WI38 (cell line): ENCODE measurements around the gene ZFP57.

Source experiments
- H3K4me3 ChIP-seq: 2 replicates; pipeline ENCODE4 v1.5.1; 2011; ENCODE audit warnings: low read depth, mild to moderate bottlenecking, control low read depth, low read length
- CTCF ChIP-seq: IDR thresholded peaks from 2 replicates; pipeline ENCODE4 v1.5.1; 2012; ENCODE audit warnings: low read depth, mild to moderate bottlenecking, control low read depth, low read length

Gene ZFP57

GRCh38 chr6:29685718-29686326 lies 4.9 kb upstream of the ZFP57 start:
- TF ChIP-seq CTCF = no peak
- no peak overlapping the region for H3K4me3 ChIP-seq

GRCh38 chr6:29681811-29682210 lies 859 bp upstream of the ZFP57 start:
- TF ChIP-seq CTCF = no peak
- H3K4me3 ChIP-seq = no peak overlapping the region

GRCh38 chr6:29680416-29680815 lies 536 bp downstream of the ZFP57 start:
- H3K4me3 ChIP-seq = no peak overlapping the region
- TF ChIP-seq CTCF = no peak

GRCh38 chr6:29679962-29680361 lies 990 bp downstream of the ZFP57 start:
- no peak for TF ChIP-seq CTCF
- no peak overlapping the region for H3K4me3 ChIP-seq

- TF ChIP-seq CTCF = no peak
- no peak overlapping the region for H3K4me3 ChIP-seq
These were observed 2.8 kb downstream of the ZFP57 start for GRCh38 chr6:29678114-29678513.

GRCh38 chr6:29676981-29677601 lies 3.9 kb downstream of the ZFP57 start:
- no peak overlapping the region for H3K4me3 ChIP-seq
- no peak for TF ChIP-seq CTCF

- TF ChIP-seq CTCF = no peak
- no peak overlapping the region for H3K4me3 ChIP-seq
These were observed 5.4 kb downstream of the ZFP57 start for GRCh38 chr6:29675561-29675960.
